ENCODE measurements around the gene MAGI2.

GRCh38 chr7:78265486-78265885, 1188.0 kb downstream of the MAGI2 start:
- TF ChIP-seq ZNF565 (CRISPR knock-in tag; conservative IDR thresholded peaks at IDR 0.05; ENCODE audit: low read depth) (no peak), ZFP3 (CRISPR knock-in tag; IDR thresholded peaks at IDR 0.05) (no peak), TCF4 (CRISPR knock-in tag; IDR thresholded peaks at IDR 0.05; ENCODE audit: borderline replicate concordance) (no peak)

All from SK-N-SH treated with all-trans-retinoic acid at 6 μM for 48 hours (cell line).